WTC11 (cell line): ENCODE results near the gene CHD9NB.

Source experiments
- ATF2 ChIP-seq: sonication (generic); formaldehyde crosslinking; IDR thresholded peaks from 2 replicates; pipeline ENCODE4 v1.8.1; 2022; ENCODE audit warnings: low read depth, missing genetic modification reagents, borderline replicate concordance
- CTCF ChIP-seq: fragments of 200-600 bp; IDR thresholded peaks from 2 replicates; pipeline ENCODE4 v1.8.0; 2022; ENCODE audit warnings: antibody characterized with exemption
- IRF2 ChIP-seq: sonication (generic); formaldehyde crosslinking; IDR thresholded peaks from 2 replicates; pipeline ENCODE4 v1.8.0; 2022; ENCODE audit warnings: low read depth, missing genetic modification reagents, borderline replicate concordance
- SOX15 ChIP-seq: fragments of 250-450 bp; sonication (Bioruptor Pico); IDR thresholded peaks from 2 replicates; pipeline ENCODE4 v1.9.0; 2021; ENCODE audit warnings: mild to moderate bottlenecking
- SP1 ChIP-seq: sonication (generic); formaldehyde crosslinking; conservative IDR thresholded peaks from 2 replicates; pipeline ENCODE4 v1.8.1; 2022; ENCODE audit warnings: missing genetic modification reagents
- ZNF263 ChIP-seq: sonication (generic); formaldehyde crosslinking; IDR thresholded peaks from 2 replicates; pipeline ENCODE4 v1.8.1; 2022; ENCODE audit warnings: low read depth, mild to moderate bottlenecking, moderate library complexity, missing genetic modification reagents
- ZNF317 ChIP-seq: sonication (generic); formaldehyde crosslinking; IDR thresholded peaks from 2 replicates; pipeline ENCODE4 v1.8.1; 2023; ENCODE audit warnings: low read depth, mild to moderate bottlenecking, moderate library complexity, missing genetic modification reagents, borderline replicate concordance
- ZNF396 ChIP-seq: fragments of 250-450 bp; sonication (Bioruptor Pico); IDR thresholded peaks from 2 replicates; pipeline ENCODE4 v1.8.0; 2021; ENCODE audit warnings: mild to moderate bottlenecking, moderate library complexity, borderline replicate concordance

GRCh38 chr16:53081032-53081424 lies 28.3 kb upstream of the CHD9NB start:
- TF ChIP-seq CTCF (no peak), SP1 (CRISPR knock-in tag) (no peak), IRF2 (CRISPR knock-in tag) (no peak), ATF2 (no peak), SOX15 (CRISPR knock-in tag) (no peak), ZNF396 (no peak), ZNF317 (CRISPR knock-in tag) (no peak), ZNF263 (CRISPR knock-in tag) (no peak)
